ENCODE data around the gene AGGF1. TPM values are rescaled to one million over a fixed set of nuclear protein-coding genes. Genes with fewer than 3 reads are reported as not detected.
"Not testable (repeated sequence)": the region's sequence is repeated elsewhere in the genome, so short reads cannot be mapped to it uniquely, and the experiment has no call there.

Gene AGGF1
- polyA plus RNA-seq (2013, experiment 1 of 2; ENCODE audit: insufficient read length), result 13.1 TPM
- polyA plus RNA-seq (2013, experiment 2 of 2; ENCODE audit: insufficient read length), result 12.8 TPM

- DNase-seq, result peak; percentile 94
These were observed at the start of gene AGGF1 for GRCh38 chr5:77030097-77031071. AGGF1 (plus strand) TSS chr5:77030404; CDS start chr5:77030767, 363 bp downstream.

GRCh38 chr5:76980518-76981144, 49.6 kb upstream of the AGGF1 start:
- no peak for DNase-seq

GRCh38 chr5:76982450-76982849, 47.8 kb upstream of the AGGF1 start:
- no peak for DNase-seq

GRCh38 chr5:76983468-76983867, 46.7 kb upstream of the AGGF1 start:
- no peak for DNase-seq

GRCh38 chr5:76986825-76987526, 43.2 kb upstream of the AGGF1 start:
- DNase-seq, result no peak

GRCh38 chr5:76990899-76991459, 39.2 kb upstream of the AGGF1 start:
- DNase-seq, result no peak

- not testable (repeated sequence) for DNase-seq
These were observed 36.8 kb upstream of the AGGF1 start for GRCh38 chr5:76993436-76993835.

GRCh38 chr5:76994337-76994736, 35.9 kb upstream of the AGGF1 start:
- no peak for DNase-seq

- DNase-seq, result not testable (repeated sequence)
These were observed 32.0 kb upstream of the AGGF1 start for GRCh38 chr5:76998251-76998650.

- peak; percentile 68 for DNase-seq
These were observed 30.8 kb upstream of the AGGF1 start for GRCh38 chr5:76999451-76999850.

- DNase-seq, result no peak
These were observed 27.0 kb upstream of the AGGF1 start for GRCh38 chr5:77003246-77003645.

- DNase-seq, result no peak
These were observed 24.1 kb upstream of the AGGF1 start for GRCh38 chr5:77006124-77006523.

GRCh38 chr5:77008413-77008812, 21.8 kb upstream of the AGGF1 start:
- no peak for DNase-seq

- DNase-seq, result no peak
These were observed 20.0 kb upstream of the AGGF1 start for GRCh38 chr5:77010243-77010642.

GRCh38 chr5:77011498-77011897, 18.7 kb upstream of the AGGF1 start:
- no peak for DNase-seq

- DNase-seq, result no peak
These were observed 17.6 kb upstream of the AGGF1 start for GRCh38 chr5:77012601-77013000.

GRCh38 chr5:77015938-77016569, 14.2 kb upstream of the AGGF1 start:
- DNase-seq, result peak; percentile 63

GRCh38 chr5:77016962-77017361, 13.2 kb upstream of the AGGF1 start:
- DNase-seq, result no peak

GRCh38 chr5:77017668-77018067, 12.5 kb upstream of the AGGF1 start:
- DNase-seq, result no peak

GRCh38 chr5:77022511-77023417, 7.4 kb upstream of the AGGF1 start:
- DNase-seq, result no peak

- DNase-seq, result no peak
These were observed 5.7 kb upstream of the AGGF1 start for GRCh38 chr5:77024490-77024889.

Measured in fibroblast of skin of scalp (primary cell).